ENCODE measurements around the gene FMC1.
"Not testable (repeated sequence)": the region's sequence is repeated elsewhere in the genome, so short reads cannot be mapped to it uniquely, and the experiment has no call there.

FMC1 gene

GRCh38 chr7:139341776-139342226, 664 bp downstream of the FMC1 start:
- DNase-seq, result no peak

DNA sequence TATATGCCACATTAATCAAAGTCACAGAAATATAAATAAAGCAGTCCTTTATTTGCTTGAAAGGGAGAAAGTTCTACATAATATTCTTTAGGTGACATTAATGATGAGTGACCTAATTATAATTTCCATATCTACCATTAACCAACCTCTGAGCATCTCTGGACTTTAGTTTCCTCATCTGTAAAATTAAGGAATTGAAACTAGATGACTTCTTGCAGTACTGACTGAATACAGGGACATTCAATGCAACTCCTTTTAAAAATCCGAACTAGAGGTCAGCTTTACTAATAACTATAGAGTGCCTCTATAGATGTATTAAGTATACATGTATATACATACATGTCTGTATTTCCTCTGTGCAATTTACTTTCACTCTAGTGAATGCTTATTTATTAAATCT, 3.9 kb downstream of the FMC1 start:
- DNase-seq, result no peak

GRCh38 chr7:139351027-139351426, 9.9 kb downstream of the FMC1 start:
- DNase-seq, result no peak

DNA sequence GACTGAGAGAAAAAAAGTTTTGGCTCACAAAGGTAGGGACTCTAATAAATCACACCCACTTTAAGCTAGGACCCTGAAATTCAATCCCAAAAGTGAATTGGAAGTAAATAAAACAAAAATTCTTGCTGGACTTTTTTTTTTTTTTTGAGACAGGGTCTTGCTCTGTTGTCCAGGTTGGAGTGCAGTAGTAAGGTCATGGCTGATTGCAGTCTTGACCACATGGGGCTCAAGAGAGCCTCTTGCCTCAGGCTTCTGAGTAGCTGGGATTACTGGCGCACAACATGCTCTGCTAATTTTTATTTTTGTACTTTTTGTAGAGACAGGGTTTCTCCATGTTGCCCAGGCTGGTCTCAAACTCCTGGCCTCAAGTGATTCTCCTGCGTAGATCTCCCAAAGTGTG, 13.6 kb downstream of the FMC1 start:
- DNase-seq, result no peak

DNA sequence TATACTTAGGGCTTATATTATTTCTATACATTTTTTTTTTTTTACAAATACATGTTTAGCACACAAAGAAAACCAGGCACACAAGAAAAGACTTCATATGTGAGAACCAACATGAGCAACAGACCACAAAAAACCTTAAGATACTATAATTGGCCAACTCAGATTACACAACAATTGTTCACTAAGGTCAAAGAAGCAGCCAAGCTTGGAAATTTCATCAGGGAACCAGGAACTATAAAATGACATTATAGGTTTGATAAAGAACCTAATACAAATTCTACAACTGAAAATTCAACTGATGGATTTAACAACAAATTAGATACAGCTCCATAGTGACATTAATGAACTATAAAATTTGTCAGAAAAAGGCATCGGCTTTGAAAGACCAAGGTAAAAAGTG, 14.2 kb downstream of the FMC1 start:
- DNase-seq, result no peak

DNA sequence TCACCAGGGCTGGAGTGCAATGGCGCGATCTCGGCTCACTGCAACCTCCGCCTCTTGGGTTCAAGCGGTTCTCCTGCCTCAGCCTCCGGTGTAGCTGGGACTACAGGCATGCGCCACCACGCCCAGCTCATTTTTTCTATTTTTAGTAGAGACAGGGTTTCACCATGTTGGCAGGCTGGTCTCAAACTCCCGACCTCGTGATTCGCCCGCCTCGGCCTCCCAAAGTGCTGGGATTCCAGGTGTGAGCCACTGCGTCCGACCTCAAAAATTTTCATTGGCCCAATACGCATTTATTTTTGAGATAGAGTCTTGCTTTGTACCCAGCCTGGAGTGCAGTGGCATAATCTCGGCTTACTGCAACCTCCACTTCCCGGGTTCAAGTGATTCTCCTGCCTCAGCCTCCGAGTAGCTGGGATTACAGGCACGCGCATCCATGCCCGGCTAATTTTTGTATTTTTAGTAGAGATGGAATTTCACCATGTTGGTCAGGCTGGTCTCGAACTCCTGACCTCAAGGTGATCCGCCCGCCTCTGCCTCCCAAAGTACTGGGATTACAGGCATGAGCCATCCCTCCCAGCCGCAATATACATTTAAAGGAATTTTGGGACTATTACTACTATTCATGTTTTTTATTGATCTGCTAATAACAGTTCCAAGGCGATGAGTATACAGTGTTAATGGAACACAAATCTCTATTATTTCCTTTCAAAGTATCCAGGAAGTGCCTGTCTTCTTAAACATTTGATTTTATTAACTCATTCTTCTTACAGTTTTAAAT, 16.8 kb downstream of the FMC1 start:
- not testable (repeated sequence) for DNase-seq

DNA sequence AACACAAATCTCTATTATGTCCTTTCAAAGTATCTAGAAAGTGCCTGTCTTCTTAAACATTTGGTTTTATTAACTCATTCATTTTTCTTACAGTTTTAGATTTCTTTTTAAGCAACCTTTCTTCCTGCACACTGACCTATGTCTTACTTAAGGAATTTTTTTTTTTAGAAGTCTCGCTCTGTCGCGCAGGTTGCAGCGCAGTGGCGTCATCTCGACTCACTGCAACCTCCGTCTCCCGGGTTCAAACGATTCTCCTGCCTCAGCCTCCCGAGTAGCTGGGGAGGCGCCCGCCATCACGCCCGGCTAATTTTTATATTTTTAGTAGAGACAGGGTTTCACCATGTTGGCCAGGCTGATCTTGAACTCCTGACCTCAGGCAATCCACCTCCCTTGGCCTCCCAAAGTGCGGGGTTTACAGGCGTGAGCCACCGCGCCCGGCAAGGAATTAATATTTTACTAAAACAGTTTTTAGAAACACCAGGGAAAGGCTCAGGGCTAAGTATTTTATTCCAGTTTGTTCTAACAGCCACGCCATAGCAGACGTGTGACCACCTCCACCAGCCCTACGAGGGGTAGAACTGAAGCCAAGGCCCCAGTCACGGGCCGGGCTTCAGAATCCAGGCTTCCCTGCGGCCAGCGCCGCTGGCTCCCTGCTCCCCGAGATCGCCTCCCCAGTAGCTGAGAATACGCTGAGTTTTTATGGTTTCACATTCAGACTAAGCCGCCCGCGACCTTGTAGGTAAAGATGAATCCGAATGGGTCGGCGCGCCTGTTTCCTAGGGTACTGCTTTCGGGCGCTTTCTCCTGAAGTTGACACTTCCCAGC, 17.6 kb downstream of the FMC1 start:
- DNase-seq, result no peak

GRCh38 chr7:139359366-139360209, 18.5 kb downstream of the FMC1 start, which contains the start of gene LUC7L2:
LUC7L2 (plus strand) TSS chr7:139359894; CDS start chr7:139360262, 368 bp downstream.
- DNase-seq, result peak; percentile 100

DNA sequence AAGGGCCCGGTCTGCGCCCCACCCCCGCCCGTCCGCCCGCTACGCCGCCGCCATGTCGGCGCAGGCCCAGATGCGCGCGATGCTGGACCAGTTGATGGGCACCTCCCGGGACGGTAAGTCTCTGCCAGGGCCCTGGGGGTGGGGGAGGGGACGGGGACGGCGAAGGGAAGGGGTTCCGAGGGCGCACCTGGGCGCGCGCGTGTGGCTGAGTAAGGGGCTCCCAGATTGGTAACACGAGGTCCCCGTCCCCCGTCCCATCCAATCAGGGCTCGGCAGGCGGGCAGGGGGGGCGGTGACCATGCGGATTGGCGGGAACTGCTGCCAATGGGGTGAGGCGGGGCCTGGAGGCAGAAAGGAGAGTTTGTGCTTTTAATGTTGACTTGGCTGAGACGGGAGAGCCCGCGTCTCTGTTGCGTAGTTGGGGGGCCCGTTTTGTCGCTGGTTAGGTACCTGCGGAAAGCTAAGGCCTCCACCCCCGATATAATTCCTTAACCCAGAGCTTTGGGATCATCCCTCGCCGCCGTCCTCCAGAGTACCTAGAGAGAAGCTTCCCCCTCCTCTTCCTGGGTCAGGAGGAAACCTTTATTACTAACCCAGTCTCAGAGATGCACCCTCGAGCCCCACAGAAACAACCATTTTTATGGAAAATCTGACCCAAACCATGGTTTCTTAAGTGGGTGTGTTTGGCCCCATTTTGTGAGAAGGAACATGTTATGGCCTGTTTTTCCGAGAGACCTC, 19.2 kb downstream of the FMC1 start:
- DNase-seq, result peak; percentile 99

- no peak for DNase-seq
Measured at GRCh38 chr7:139360948-139361307, 19.8 kb downstream of the FMC1 start.

DNA sequence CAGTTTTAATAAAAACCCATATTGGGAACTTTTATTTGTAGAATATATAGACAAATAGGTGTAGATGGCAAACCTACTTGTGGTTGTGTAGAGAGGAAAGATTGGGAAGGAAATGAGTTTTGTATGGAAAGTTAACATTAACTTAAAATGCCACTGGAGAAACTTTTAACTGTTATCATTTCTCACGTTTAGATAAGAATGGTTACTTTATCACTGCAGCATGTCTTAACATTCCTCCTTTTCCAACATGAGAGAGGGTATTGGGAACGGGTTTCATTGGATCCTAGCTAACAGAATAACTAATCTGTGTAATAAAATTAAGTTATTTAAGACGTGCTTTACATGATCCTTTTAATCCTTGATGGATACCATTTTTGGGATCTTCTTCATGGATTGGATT, 20.4 kb downstream of the FMC1 start:
- no peak for DNase-seq

DNA sequence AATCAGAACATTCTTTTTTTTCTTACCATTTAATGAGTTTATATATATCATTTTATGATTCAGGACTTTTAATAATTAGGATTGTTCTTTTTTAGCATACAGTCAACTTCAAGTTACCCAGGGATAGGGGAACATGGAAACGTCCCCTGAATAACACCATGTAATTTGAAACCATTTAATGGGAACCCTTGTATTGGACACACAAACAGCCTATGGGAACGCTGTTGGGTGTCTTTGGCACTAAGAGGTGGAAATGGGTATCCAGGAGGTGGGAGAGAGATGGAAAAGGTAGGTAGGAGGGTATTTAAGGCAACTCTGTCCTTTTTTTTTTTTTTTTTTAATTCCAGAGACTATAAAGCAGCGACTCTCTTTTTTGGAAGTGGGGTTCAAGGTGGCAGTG, 21.2 kb downstream of the FMC1 start:
- no peak for DNase-seq

DNA sequence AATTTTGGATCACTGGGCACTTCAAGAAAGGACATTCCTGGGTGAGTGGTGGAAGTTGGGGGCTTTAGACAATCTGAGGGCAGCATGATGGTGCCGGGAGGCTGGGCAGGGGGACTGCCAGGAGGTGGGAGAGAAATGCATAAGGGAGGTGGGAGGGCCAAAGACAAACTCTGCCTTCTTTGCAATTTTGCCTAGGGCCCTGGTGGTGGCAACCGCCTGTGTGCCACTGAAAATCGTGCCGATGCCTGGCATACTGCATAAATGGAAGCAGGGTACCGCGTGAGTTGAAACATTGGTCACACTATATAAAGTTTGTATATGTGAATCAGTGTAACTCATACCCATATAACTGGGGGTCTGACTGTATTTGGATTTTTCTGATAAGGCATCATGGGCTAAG, 21.8 kb downstream of the FMC1 start:
- no peak for DNase-seq

DNA sequence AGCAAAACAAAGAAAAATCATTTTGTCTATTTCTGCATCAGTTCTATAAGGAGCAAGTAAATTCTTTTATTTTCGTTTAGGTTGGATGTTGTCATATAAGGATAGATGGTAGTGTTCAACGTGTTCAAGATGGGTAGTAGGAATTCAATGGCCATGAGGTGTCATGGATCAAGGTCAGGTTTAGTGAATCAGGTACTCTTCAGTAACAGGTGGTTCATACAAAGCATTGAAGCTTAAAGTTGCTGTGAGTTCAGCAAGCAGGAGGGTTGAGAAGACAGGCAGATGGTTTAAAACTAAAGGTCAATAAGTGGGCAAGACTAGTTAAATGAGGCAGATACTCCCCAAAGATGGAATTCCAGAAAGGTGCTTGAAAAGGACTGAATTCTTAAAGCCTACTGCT, 24.2 kb downstream of the FMC1 start:
- no peak for DNase-seq

DNA sequence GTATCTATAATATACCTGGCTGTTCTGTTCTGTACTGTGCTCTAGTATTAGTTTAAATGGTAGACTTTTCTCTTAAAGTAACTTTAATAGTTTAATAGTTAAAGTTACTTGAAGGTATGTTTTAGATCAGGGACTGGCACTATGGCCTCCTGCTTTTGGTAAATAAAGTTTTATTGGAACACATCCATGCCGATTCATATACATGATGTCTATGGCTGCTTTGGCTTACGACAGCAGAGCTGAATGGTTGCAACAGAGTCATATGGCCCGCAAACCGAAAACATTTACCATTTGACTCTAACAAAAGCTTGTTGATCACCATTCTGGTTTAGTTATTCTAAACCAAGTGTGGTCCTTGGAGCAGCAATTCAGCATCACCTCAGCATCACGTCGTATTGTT, 25.3 kb downstream of the FMC1 start:
- DNase-seq, result no peak

DNA sequence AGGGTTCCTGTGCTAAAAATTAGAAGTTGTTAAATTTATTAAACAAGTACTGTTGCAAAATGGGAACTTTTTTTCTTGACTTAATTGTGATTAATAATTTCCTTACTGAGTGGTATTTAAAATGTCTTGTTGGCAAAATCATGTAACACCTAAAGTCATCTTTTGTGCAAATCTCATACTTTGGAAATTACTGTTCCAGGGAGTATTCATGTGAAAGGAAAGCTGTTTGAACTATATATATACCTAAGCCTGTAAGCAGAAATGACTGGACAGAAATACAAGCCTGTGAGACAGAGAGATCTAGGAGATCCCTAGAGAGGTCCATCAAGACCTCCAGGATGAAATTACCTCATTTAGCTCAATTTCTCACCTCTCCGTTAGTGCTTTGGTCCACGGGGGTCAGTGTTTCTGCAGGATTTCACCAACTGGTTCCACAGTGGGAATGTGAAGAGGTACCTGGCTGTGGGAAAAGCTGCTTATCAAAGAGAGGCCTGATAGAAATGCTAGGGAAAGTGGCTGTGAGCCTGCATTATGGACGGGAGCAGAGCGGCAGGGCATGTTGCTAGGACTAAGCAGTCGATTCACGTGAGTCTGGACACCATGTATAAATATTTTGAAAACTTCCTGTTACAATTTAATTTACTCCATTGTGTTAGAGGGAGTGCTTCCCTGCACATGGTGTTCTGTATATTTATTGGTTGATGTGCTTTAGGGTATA, 26.5 kb downstream of the FMC1 start:
- DNase-seq, result no peak

DNA sequence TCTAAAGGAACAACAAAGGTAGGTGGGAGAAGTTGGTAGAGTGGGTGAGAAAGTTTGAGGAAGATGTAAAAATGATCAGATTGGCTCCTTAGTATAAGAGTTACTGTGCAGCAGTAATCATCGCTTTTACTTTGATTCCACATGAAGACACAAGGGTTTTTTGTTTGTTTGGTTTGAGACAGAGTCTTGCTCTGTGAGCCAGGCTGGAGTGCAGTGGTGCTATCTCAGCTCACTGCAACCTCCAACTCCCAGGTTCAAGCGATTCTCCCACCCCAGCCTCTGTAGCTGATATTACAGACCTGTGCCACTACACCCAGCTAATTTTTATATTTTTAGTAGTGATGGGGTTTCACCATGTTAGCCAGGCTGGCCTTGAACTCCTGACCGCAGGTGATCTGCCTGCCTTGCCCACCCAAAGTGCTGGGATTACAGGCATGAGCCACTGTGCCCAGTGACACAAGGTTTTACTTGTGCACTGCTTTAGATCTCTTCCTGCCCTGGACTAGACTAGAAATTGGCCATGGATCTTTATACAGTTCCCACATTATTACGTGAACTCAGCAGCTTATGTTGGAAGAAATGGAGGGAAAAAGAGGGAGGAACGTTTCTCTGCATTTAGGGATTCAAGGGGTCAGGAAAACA, 29.3 kb downstream of the FMC1 start:
- DNase-seq, result no peak

- no peak for DNase-seq
Measured at GRCh38 chr7:139370943-139371313, 29.8 kb downstream of the FMC1 start.

DNA sequence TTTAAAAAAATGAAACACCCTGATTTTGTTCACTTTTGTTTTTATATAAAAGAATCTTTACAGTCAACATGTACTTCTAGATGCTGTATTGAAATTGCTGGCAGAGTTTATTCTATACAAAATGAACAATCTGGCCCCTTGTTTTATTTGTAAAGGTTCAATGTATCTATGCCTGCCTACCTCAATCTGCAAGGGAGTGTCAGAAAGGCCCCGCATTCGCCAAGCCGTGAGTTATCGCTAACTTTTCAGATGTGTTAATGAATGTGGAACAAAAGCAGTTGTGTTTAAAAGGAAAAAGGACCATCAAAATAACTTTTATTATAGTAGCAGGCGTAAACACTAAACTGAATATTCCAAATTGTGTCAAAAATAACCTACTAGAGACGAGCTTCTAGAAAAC, 33.1 kb downstream of the FMC1 start:
- DNase-seq, result no peak

DNA sequence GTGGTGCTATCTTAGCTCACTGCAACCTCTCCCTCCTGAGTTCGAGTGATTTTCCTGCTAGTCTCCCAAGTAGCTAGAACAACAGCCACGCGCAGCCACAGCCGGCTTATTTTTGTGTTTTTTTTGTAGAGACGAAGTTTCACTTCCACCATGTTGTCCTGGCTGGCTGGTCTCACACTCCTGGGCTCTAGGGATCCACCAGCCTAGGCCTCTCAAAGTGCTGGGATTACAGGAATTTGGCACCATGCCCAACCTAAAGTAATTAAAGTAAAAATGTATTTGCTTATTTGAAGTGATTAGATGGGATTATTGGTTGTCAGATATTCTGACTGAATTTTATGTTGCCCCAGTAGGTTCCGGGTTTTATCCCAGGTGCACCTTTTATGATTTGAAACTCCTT, 41.3 kb downstream of the FMC1 start:
- no peak for DNase-seq

- no peak for DNase-seq
Measured at GRCh38 chr7:139384611-139385010, 43.5 kb downstream of the FMC1 start.
